GM18907 (cell line): ENCODE measurements around the gene MSH5.
A peak's percentile ranks its signal among the peaks of the same experiment; 100 is the strongest.
"Not testable (repeated sequence)": the region's sequence is repeated elsewhere in the genome, so short reads cannot be mapped to it uniquely, and the experiment has no call there.

Experiments used
- ATAC-seq: cut with Tn5 transposase; IDR thresholded peaks from one replicate; pipeline ENCODE4 v1.9.1; 2021; ENCODE audit warnings: mild to moderate bottlenecking, moderate library complexity; ENCODE audit not compliant: unreplicated experiment

Gene MSH5

GRCh38 chr6:31739639-31740396 lies at the start of gene MSH5:
TSS of gene MSH5 (plus strand) at chr6:31740005. CDS start at chr6:31740467, 462 bp downstream.
- ATAC-seq, result peak; percentile 69

- ATAC-seq, result no peak
Observed at GRCh38 chr6:31690231-31691077, 49.4 kb upstream of the MSH5 start.

- ATAC-seq, result no peak
Observed at GRCh38 chr6:31691078-31691463, 48.7 kb upstream of the MSH5 start.

- ATAC-seq, result no peak
Observed at GRCh38 chr6:31691564-31692108, 48.2 kb upstream of the MSH5 start.

- no peak for ATAC-seq
Observed at GRCh38 chr6:31692353-31692752, 47.5 kb upstream of the MSH5 start.

GRCh38 chr6:31692886-31693285 lies 46.9 kb upstream of the MSH5 start:
- ATAC-seq, result no peak

GRCh38 chr6:31693535-31693934 lies 46.3 kb upstream of the MSH5 start:
- no peak for ATAC-seq

- ATAC-seq, result no peak
Observed at GRCh38 chr6:31697555-31697954, 42.2 kb upstream of the MSH5 start.

GRCh38 chr6:31700740-31701401 lies 38.9 kb upstream of the MSH5 start:
- ATAC-seq, result no peak

GRCh38 chr6:31701666-31702404 lies 38.0 kb upstream of the MSH5 start:
- ATAC-seq, result no peak

GRCh38 chr6:31702405-31702818 lies 37.4 kb upstream of the MSH5 start:
- ATAC-seq, result no peak

GRCh38 chr6:31702819-31703716 lies 36.7 kb upstream of the MSH5 start, which contains the start of gene ABHD16A:
TSS of gene ABHD16A (minus strand) at chr6:31703324. CDS start at chr6:31703281, 43 bp downstream.
- ATAC-seq, result peak; percentile 80

GRCh38 chr6:31705931-31706330 lies 33.9 kb upstream of the MSH5 start:
- no peak for ATAC-seq

GRCh38 chr6:31706599-31706998 lies 33.2 kb upstream of the MSH5 start, which contains the start of gene LY6G6F:
TSS of gene LY6G6F (plus strand) at chr6:31706866. CDS start at chr6:31706907, 41 bp downstream.
- no peak for ATAC-seq

GRCh38 chr6:31707701-31708100 lies 32.1 kb upstream of the MSH5 start:
- ATAC-seq, result no peak

- ATAC-seq, result no peak
Observed at GRCh38 chr6:31708224-31708623, 31.6 kb upstream of the MSH5 start.

- ATAC-seq, result not testable (repeated sequence)
Observed at GRCh38 chr6:31709157-31709556, 30.6 kb upstream of the MSH5 start.

GRCh38 chr6:31710523-31711219 lies 29.1 kb upstream of the MSH5 start:
- no peak for ATAC-seq

- no peak for ATAC-seq
Observed at GRCh38 chr6:31711233-31711632, 28.6 kb upstream of the MSH5 start.
